ENCODE results near the gene CES2. TPM values are rescaled to one million over a fixed set of nuclear protein-coding genes. Genes with fewer than 3 reads are reported as not detected.

CES2 gene
- total RNA-seq, 1 experiment from 2014 or later: 35.4 TPM

DNA sequence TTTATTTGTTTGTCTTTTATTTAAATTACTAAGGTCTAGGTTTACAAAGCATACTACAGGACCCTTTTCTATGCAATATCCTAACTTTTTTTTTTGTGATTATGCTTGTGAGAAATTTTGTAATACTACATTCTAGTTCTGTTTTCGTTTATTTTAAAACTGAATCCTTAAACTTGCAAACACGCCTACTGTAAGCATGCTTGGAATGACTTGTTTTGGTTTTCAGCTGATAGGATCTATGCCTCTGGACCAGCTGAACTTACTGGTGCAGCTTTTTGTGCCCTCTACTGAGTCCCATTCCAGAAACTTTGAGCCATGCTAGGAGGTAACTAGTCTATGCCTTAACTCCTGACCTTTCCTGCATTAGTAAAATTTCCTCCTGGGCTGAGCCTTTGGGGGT lies 49.0 kb upstream of the CES2 start:
- Histone ChIP-seq H3K79me2 (ENCODE audit: insufficient read depth, low read length) (peaks cover 23% of the 10 kb centered on the region; the same call in 1 of the 2 replicates), H3K4me3 (replicated peaks in 1 of 2; ENCODE audit: low read depth in 1 of 2, low read length in 2 of 2) (no peak overlapping the region), H3K9ac (ENCODE audit: low read length) (no peak overlapping the region), H2AFZ (ENCODE audit: low read depth, low read length, poor library complexity, severe bottlenecking) (no peak overlapping the region), H3K4me1 (ENCODE audit: control insufficient read depth in 1 of 2, insufficient read depth in 2 of 2, low read length in 2 of 2) (peaks cover 5% of the 10 kb centered on the region in 2 experiments; a peak in 3 of 4 replicates), H3K36me3 (ENCODE audit: control insufficient read depth in 1 of 2, insufficient read depth in 2 of 2, low read length in 2 of 2) (peaks cover 12 to 24% of the 10 kb centered on the region in 2 experiments; a peak in 3 of 4 replicates), H3K27ac (ENCODE audit: low read depth, low read length) (no peak overlapping the region), H3K9me2 (ENCODE audit: insufficient read depth) (no peaks in the 10 kb centered on the region), H3K9me3 (ENCODE audit: control insufficient read depth in 1 of 2, insufficient read depth in 1 of 2, low read depth in 1 of 2, low read length in 2 of 2) (no peaks in the 10 kb centered on the region), H3K27me3 (ENCODE audit: insufficient read depth, low read length) (no peaks in the 10 kb centered on the region), H4K20me1 (ENCODE audit: insufficient read depth) (no peaks in the 10 kb centered on the region), H3K4me2 (ENCODE audit: low read length) (no peak overlapping the region)
- BruUV-seq (replicated peaks): no TSS peak
- ATAC-seq (no peak), DNase-seq (ENCODE audit: low read depth, low spot score) (no peak)
- CTCF ChIA-PET: interaction anchor here (1.5 kb wide), 1 partner anchor 18 kb away, joined by 4 read pairs; no protein-coding TSS in a partner anchor
- intact Hi-C loops (cut with micrococcal nuclease): no loop called here
- POLR2A ChIA-PET: no interaction called here
- RAD21 ChIA-PET (ENCODE audit: low non-redundant PET in 1 of 2, low total read pairs in 2 of 2, uncharacterized antibody in 2 of 2, unreplicated experiment in 2 of 2): no interaction called here
- TF ChIP-seq SP1 (IDR thresholded peaks at IDR 0.05; ENCODE audit: low read depth): no peak
- no peak for TF ChIP-seq ELF1 (IDR thresholded peaks at IDR 0.05; ENCODE audit: borderline replicate concordance, low read depth)
- TF ChIP-seq ZFX (IDR thresholded peaks at IDR 0.05): no peak
- no peak for TF ChIP-seq FOSL1 (IDR thresholded peaks at IDR 0.05; ENCODE audit: low read depth)
- no peak for TF ChIP-seq TCF7L2 (IDR thresholded peaks at IDR 0.05; ENCODE audit: borderline replicate concordance, extremely low read depth, insufficient read depth, insufficient read length)
- no peak for TF ChIP-seq ZNF274 (IDR thresholded peaks at IDR 0.05; ENCODE audit: low read depth, low read length)
- no peak for TF ChIP-seq YY1 (IDR thresholded peaks at IDR 0.05; ENCODE audit: extremely low read depth, insufficient replicate concordance, low read depth, low read length)
- no peak for TF ChIP-seq POLR2A (IDR thresholded peaks at IDR 0.05; ENCODE audit: borderline replicate concordance, extremely low read depth, insufficient read depth, insufficient read length)
- TF ChIP-seq REST (IDR thresholded peaks at IDR 0.05; ENCODE audit: low read depth): no peak
- TF ChIP-seq ZBTB33 (IDR thresholded peaks at IDR 0.05; ENCODE audit: extremely low read depth, insufficient replicate concordance, low read length): no peak
- no peak for TF ChIP-seq SIN3A (IDR thresholded peaks at IDR 0.05; ENCODE audit: low read depth)
- no peak for TF ChIP-seq POLR2AphosphoS5 (IDR thresholded peaks at IDR 0.05; ENCODE audit: low read depth, low read length)
- no peak for TF ChIP-seq SRF (IDR thresholded peaks at IDR 0.05; ENCODE audit: low read depth)

Measured in HCT116 (cell line).